Measurements from ENCODE around the gene NFKB2.

- TF ChIP-seq CTCF (IDR thresholded peaks at IDR 0.05; ENCODE audit: insufficient read depth, low read length, poor library complexity, severe bottlenecking) (no peak), EZH2phosphoT487 (conservative IDR thresholded peaks at IDR 0.05; ENCODE audit: low read length) (no peak)
Observed at GRCh38 chr10:102429468-102429867, 34.0 kb downstream of the NFKB2 start.
